ENCODE results near the gene SLITRK3.
"Not testable (repeated sequence)": the region's sequence is repeated elsewhere in the genome, so short reads cannot be mapped to it uniquely, and the experiment has no call there.

The SLITRK3 gene

GRCh38 chr3:165144271-165144670 lies 51.9 kb downstream of the SLITRK3 start:
- H3F3A ChIP-seq (ENCODE audit: insufficient read depth, low read length), result no peaks in the 10 kb centered on the region
- no peak for DNase-seq
- H3K4me2 ChIP-seq (ENCODE audit: low read depth, low read length), result no peak overlapping the region
- no peaks in the 10 kb centered on the region for H3K79me2 ChIP-seq (ENCODE audit: low read length)
- no peaks in the 10 kb centered on the region for H3K9me3 ChIP-seq (replicated peaks; ENCODE audit: insufficient read depth, low read length)
- no peaks in the 10 kb centered on the region for H3K36me3 ChIP-seq (replicated peaks; ENCODE audit: insufficient read depth, low read length)
- H3K4me1 ChIP-seq (ENCODE audit: low read length), result no peaks in the 10 kb centered on the region
- TF ChIP-seq EZH2phosphoT487 (IDR thresholded peaks at IDR 0.05; ENCODE audit: low read length), result no peak
- TF ChIP-seq EZH2 (optimal IDR thresholded peaks at IDR 0.05; ENCODE audit: low read depth, low read length), result no peak
- no peak for TF ChIP-seq CTCF (IDR thresholded peaks at IDR 0.05; ENCODE audit: low read length)
- no peaks in the 10 kb centered on the region for H3K27me3 ChIP-seq (replicated peaks; ENCODE audit: insufficient read depth, low read length)
- no peaks in the 10 kb centered on the region for H3K9me2 ChIP-seq (replicated peaks; ENCODE audit: insufficient read depth, low read length)
- no peak overlapping the region for H3K4me3 ChIP-seq (ENCODE audit: low read length)
- H2AFZ ChIP-seq (ENCODE audit: low read length), result no peak overlapping the region
- no peak overlapping the region for H3K27ac ChIP-seq (ENCODE audit: low read length)
- H3K9ac ChIP-seq (ENCODE audit: low read length), result no peak overlapping the region
- no peaks in the 10 kb centered on the region for H4K20me1 ChIP-seq (ENCODE audit: insufficient read depth, low read length)

- H3F3A ChIP-seq (ENCODE audit: insufficient read depth, low read length); H3K36me3 ChIP-seq (replicated peaks; ENCODE audit: insufficient read depth, low read length); H3K9ac ChIP-seq (ENCODE audit: low read length); H3K4me3 ChIP-seq (ENCODE audit: low read length); H3K27ac ChIP-seq (ENCODE audit: low read length); H3K9me2 ChIP-seq (replicated peaks; ENCODE audit: insufficient read depth, low read length); H3K79me2 ChIP-seq (ENCODE audit: low read length); H3K27me3 ChIP-seq (replicated peaks; ENCODE audit: insufficient read depth, low read length); H4K20me1 ChIP-seq (ENCODE audit: insufficient read depth, low read length); H3K9me3 ChIP-seq (replicated peaks; ENCODE audit: insufficient read depth, low read length); H3K4me1 ChIP-seq (ENCODE audit: low read length): not testable (repeated sequence)
- DNase-seq, result peak; percentile 35
- Histone ChIP-seq H2AFZ (ENCODE audit: low read length) (peak overlapping the region; percentile 33), H3K4me2 (ENCODE audit: low read depth, low read length) (peak overlapping the region; percentile 13; the same call in 1 of the 2 replicates)
These were observed 56.3 kb downstream of the SLITRK3 start for GRCh38 chr3:165139918-165140317.
